GM12878 (cell line): ENCODE measurements around the gene RHEBL1. TPM values are rescaled to one million over a fixed set of nuclear protein-coding genes. Genes with fewer than 3 reads are reported as not detected.

Experiments
- ATAC-seq: fragments of 200-7000 bp; cut with Tn5 transposase; 3 replicates; pipeline ENCODE4 v1.9.1; 2020; ENCODE audit warnings: mild to moderate bottlenecking, moderate library complexity
- BruUV-seq: library from RNA; stranded (reverse); fragments of 400-500 nt; replicated peaks from 2 replicates; lab custom pipeline; 2021; lab: Mats Ljungman, UMichigan
- CTCF ChIA-PET: fragments of 300-600 bp; sonication (Branson Sonifier 250); formaldehyde crosslinking; extraction: SDS; loops from one replicate; lab custom pipeline; 2021; ENCODE audit warnings: inconsistent platforms; lab: Yijun Ruan, JAX
- POLR2A ChIA-PET: fragments of 350-600 bp; formaldehyde crosslinking; extraction: SDS; loops from one replicate; lab custom pipeline; 2021; ENCODE audit warnings: inconsistent platforms; lab: Charles Lee
- RAD21 ChIA-PET: fragments of 300-600 bp; sonication (Branson Sonifier 250); formaldehyde crosslinking; loops from one replicate; lab custom pipeline; 2023; ENCODE audit warnings: antibody characterized with exemption; ENCODE audit not compliant: unreplicated experiment; lab: Charles Lee
- SMC1A ChIA-PET: fragments of 300-600 bp; sonication (Branson Sonifier 250); formaldehyde crosslinking; loops from one replicate; lab custom pipeline; 2023; ENCODE audit not compliant: unreplicated experiment, uncharacterized antibody; lab: Charles Lee
- DNase-seq: peaks from one replicate; pipeline ENCODE4 v3.0.0-alpha.2; 2011; ENCODE audit warnings: low read depth, low spot score
- FAIRE-seq: peaks from 3 replicates; lab custom pipeline; 2011; peaks lifted over from hg19 to GRCh38; lab: Jason Lieb, UNC
- H2AFZ ChIP-seq: 2 replicates; pipeline ENCODE4 v1.6.0; 2011; ENCODE audit warnings: low read depth, low read length, control low read depth; ENCODE audit not compliant: control insufficient read depth
- H3K27ac ChIP-seq: 2 replicates; pipeline ENCODE4 v1.5.1; 2011; ENCODE audit warnings: control low read depth; ENCODE audit not compliant: control insufficient read depth, insufficient read depth
- H3K27me3 ChIP-seq, 2 experiments: replicated peaks in 1 of 2; 2 replicates each; pipeline versions ENCODE4 v1.6.0 to v1.6.1; 2011; ENCODE audit warnings: low read length in 1 of 2; ENCODE audit not compliant: control insufficient read depth in 2 of 2, insufficient read depth in 2 of 2
- H3K36me3 ChIP-seq, 2 experiments: 2 replicates each; pipeline ENCODE4 v1.5.1; 2011; ENCODE audit warnings: low read length in 1 of 2; ENCODE audit not compliant: control insufficient read depth in 2 of 2, insufficient read depth in 2 of 2
- H3K4me1 ChIP-seq: 2 replicates; pipeline ENCODE4 v1.6.1; 2011; ENCODE audit warnings: mild to moderate bottlenecking, low read length, moderate library complexity, mixed read lengths; ENCODE audit not compliant: control insufficient read depth, insufficient read depth
- H3K4me2 ChIP-seq: 2 replicates; pipeline ENCODE4 v1.6.0; 2011; ENCODE audit warnings: control low read depth; ENCODE audit not compliant: control insufficient read depth, insufficient read depth
- H3K4me3 ChIP-seq: fragments of 200-600 bp; sonication (generic); 2 replicates; pipeline ENCODE4 v1.5.1; 2016
- H3K79me2 ChIP-seq: 2 replicates; pipeline ENCODE4 v1.6.0; 2011; ENCODE audit warnings: low read length; ENCODE audit not compliant: control insufficient read depth, insufficient read depth
- H3K9ac ChIP-seq: 2 replicates; pipeline ENCODE4 v1.8.0; 2011; ENCODE audit warnings: low read length, control low read depth, mixed read lengths; ENCODE audit not compliant: control insufficient read depth, insufficient read depth
- H3K9me3 ChIP-seq: replicated peaks from 3 replicates; pipeline ENCODE4 v1.5.1; 2011; ENCODE audit warnings: mild to moderate bottlenecking, low read length; ENCODE audit not compliant: control insufficient read depth, insufficient read depth
- H4K20me1 ChIP-seq: 2 replicates; pipeline ENCODE4 v1.6.0; 2011; ENCODE audit not compliant: control insufficient read depth, insufficient read depth
- EGR1 ChIP-seq, 2 experiments: IDR thresholded peaks; 1 replicate in 1 of 2; 2 replicates in 1 of 2; pipeline ENCODE4 v1.6.1; 2011 to 2012; ENCODE audit warnings: low read depth in 2 of 2, low read length in 2 of 2, borderline replicate concordance in 1 of 2, mild to moderate bottlenecking in 1 of 2, moderate library complexity in 1 of 2
- HDAC2 ChIP-seq: fragments of 200-600 bp; sonication (generic); IDR thresholded peaks from 2 replicates; pipeline ENCODE4 v1.6.1; 2017
- JUND ChIP-seq: IDR thresholded peaks from 2 replicates; pipeline ENCODE4 v1.6.1; 2012; ENCODE audit warnings: low read depth, mild to moderate bottlenecking, low read length, improper control_type of control experiment, moderate library complexity
- NR2C1 ChIP-seq: fragments of 450-650 bp; IDR thresholded peaks from 2 replicates; pipeline ENCODE4 v1.6.1; 2017; ENCODE audit warnings: antibody characterized with exemption, mild to moderate bottlenecking, moderate library complexity
- POLR2A ChIP-seq: IDR thresholded peaks from 2 replicates; pipeline ENCODE4 v1.6.1; 2011; ENCODE audit warnings: low read depth, mild to moderate bottlenecking, low read length
- POLR2AphosphoS5 ChIP-seq: IDR thresholded peaks from 2 replicates; pipeline ENCODE4 v1.6.1; 2011; ENCODE audit warnings: mild to moderate bottlenecking, low read length, inconsistent platforms
- SREBF2 ChIP-seq: IDR thresholded peaks from 2 replicates; pipeline ENCODE4 v1.6.1; 2012; ENCODE audit warnings: mild to moderate bottlenecking, low read length
- WRNIP1 ChIP-seq: IDR thresholded peaks from 2 replicates; pipeline ENCODE4 v1.6.1; 2011; ENCODE audit warnings: low read depth, low read length, improper control_type of control experiment, borderline replicate concordance
- ZSCAN29 ChIP-seq: fragments of 450-650 bp; IDR thresholded peaks from 2 replicates; pipeline ENCODE4 v1.6.1; 2017; ENCODE audit warnings: mild to moderate bottlenecking, moderate library complexity
- WGBS: methylation state at CpG from one replicate; pipeline ENCODE4 v1.1.6; 2016; ENCODE audit warnings: low lambda C conversion rate; ENCODE audit not compliant: insufficient replicate concordance, insufficient coverage; ENCODE audit errors: missing lambda C conversion rate; 5-methylcytosine and 5-hydroxymethylcytosine counted together
- in situ Hi-C: fragments of 300-500 bp; cut with MboI; formaldehyde crosslinking; loops from 9 replicates; pipeline ENCODE4 v1.14.3; 2018; ENCODE audit warnings: mixed read lengths
- intact Hi-C: fragments of 100-400 bp; cut with micrococcal nuclease; formaldehyde crosslinking; loops from one replicate; pipeline ENCODE4 v1.14.2; 2022; ENCODE audit not compliant: unreplicated experiment
- polyA plus RNA-seq, 11 experiments: library from polyadenylated mRNA; depleted of rRNA in 4 of 11; unstranded in 6 of 11; stranded (reverse) in 5 of 11; fragments of >200 nt; fragmentation: Nextera tagmentation in 4 of 11; fragmentation: Illumina TruSeq in 1 of 11; extraction: Ambion mirVana in 4 of 11; extraction: Trizol in 1 of 11; gene quantifications; 1 replicate in 1 of 11; 2 replicates in 10 of 11; pipeline versions ENCODE4 v1.2.1 to v1.2.3, GENCODE V29; 2011 to 2016; ENCODE audit warnings: inconsistent platforms in 2 of 11, missing spikeins in 2 of 11, low read depth in 1 of 11
- total RNA-seq, 4 experiments: library from RNA; depleted of rRNA in 3 of 4; stranded (reverse); fragments of >200 nt in 3 of 4; fragmentation: Illumina TruSeq in 1 of 4; extraction: Trizol in 1 of 4; gene quantifications; 2 replicates each; pipeline versions ENCODE4 v1.2.1 to v1.2.3, GENCODE V29; 2013 to 2021
- TF ChIP-seq, protein P1 (sequence below): fragments of 150-350 bp; IDR thresholded peaks from 2 replicates; pipeline ENCODE4 v1.6.1; 2016; ENCODE audit warnings: low read depth, low read length
- TF ChIP-seq, protein P2 (sequence below): fragments of 150-350 bp; IDR thresholded peaks from 2 replicates; pipeline ENCODE4 v1.6.1; 2014; ENCODE audit warnings: mild to moderate bottlenecking, low read depth, low read length
- TF ChIP-seq, protein P3 (sequence below): fragments of 450-650 bp; IDR thresholded peaks from 2 replicates; pipeline ENCODE4 v1.6.1; 2018; ENCODE audit warnings: borderline replicate concordance, mild to moderate bottlenecking; ENCODE audit not compliant: partially characterized antibody
- TF ChIP-seq, protein P4 (sequence below): IDR thresholded peaks from 2 replicates; pipeline ENCODE4 v1.6.1; 2012; ENCODE audit warnings: low read depth, low read length, improper control_type of control experiment

The RHEBL1 gene
- total and polyA plus RNA-seq, 10 of the 15 experiments (the other 5 are each of a cell fraction or from before 2014, with no cell fraction given), result 5.9 to 18.7 (median 12.0) TPM

DNA sequence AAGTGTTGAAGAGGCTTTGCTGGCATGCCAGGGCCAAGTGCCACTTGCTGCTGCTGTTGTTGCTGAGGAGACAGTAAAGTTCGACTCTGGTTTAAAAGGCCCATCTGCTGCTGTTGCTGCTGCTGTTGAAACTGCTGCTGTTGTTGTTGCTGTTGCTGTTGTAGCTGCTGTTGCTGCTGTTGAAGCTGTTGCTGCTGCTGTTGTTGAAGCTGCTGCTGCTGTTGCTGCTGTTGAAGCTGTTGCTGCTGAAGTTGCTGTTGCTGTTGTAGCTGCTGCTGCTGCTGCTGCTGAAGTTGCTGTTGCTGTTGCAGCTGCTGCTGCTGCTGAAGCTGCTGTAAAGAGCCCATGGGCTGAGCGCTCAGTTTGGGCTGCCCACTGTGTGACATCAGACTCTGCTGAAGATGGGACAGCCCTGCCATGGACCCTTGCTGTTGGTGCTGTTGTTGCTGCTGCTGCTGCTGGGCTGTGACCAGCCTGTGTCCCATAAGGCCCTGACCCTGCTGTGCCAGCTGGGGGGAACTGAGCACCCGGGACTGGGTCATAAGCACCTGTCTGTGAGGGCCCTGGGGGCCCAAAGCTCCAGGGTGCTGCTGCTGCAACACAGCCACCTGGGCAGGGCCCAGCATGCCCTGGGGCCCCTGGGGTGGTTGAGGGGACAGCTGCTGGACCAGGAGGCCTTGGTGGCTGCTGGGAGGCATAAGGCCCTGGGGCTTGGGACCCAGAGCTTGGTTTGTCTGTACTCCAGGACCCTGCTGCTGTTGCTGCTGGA is 36.9 kb downstream of the RHEBL1 start:
- no TSS peak for BruUV-seq
- ATAC-seq (no peak), DNase-seq (no peak), FAIRE-seq (no peak)
- ChIA-PET SMC1A (no interaction called here), CTCF (interaction anchor here (0.6 kb wide), 2 partner anchors 66 to 208 kb away, joined by 3 read pairs; no protein-coding TSS in a partner anchor), POLR2A (interaction anchor here (0.5 to 1.1 kb wide), 3 partner anchors 13 to 25 kb away, joined by 3 read pairs; no protein-coding TSS in a partner anchor), RAD21 (no interaction called here)
- Histone ChIP-seq H3K4me2 (no peak overlapping the region), H3K4me1 (no peaks in the 10 kb centered on the region), H3K9me3 (no peaks in the 10 kb centered on the region), H2AFZ (no peak overlapping the region), H3K27ac (no peak overlapping the region), H3K79me2 (no peaks in the 10 kb centered on the region), H3K36me3 (peaks cover 31 to 42% of the 10 kb centered on the region in 2 experiments), H4K20me1 (no peaks in the 10 kb centered on the region), H3K27me3 (no peaks in the 10 kb centered on the region), H3K4me3 (no peak overlapping the region), H3K9ac (no peak overlapping the region)
- in situ Hi-C loops (no loop called here), intact Hi-C loops (no loop called here)
- WGBS, result 67% methylated on average over 3 of the region's 3 CpGs
- no peak for TF ChIP-seq ZSCAN29
- TF ChIP-seq, protein P1, sequence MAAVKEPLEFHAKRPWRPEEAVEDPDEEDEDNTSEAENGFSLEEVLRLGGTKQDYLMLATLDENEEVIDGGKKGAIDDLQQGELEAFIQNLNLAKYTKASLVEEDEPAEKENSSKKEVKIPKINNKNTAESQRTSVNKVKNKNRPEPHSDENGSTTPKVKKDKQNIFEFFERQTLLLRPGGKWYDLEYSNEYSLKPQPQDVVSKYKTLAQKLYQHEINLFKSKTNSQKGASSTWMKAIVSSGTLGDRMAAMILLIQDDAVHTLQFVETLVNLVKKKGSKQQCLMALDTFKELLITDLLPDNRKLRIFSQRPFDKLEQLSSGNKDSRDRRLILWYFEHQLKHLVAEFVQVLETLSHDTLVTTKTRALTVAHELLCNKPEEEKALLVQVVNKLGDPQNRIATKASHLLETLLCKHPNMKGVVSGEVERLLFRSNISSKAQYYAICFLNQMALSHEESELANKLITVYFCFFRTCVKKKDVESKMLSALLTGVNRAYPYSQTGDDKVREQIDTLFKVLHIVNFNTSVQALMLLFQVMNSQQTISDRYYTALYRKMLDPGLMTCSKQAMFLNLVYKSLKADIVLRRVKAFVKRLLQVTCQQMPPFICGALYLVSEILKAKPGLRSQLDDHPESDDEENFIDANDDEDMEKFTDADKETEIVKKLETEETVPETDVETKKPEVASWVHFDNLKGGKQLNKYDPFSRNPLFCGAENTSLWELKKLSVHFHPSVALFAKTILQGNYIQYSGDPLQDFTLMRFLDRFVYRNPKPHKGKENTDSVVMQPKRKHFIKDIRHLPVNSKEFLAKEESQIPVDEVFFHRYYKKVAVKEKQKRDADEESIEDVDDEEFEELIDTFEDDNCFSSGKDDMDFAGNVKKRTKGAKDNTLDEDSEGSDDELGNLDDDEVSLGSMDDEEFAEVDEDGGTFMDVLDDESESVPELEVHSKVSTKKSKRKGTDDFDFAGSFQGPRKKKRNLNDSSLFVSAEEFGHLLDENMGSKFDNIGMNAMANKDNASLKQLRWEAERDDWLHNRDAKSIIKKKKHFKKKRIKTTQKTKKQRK, result no peak
- TF ChIP-seq EGR1 (IDR thresholded peaks at IDR 0.05; ENCODE audit: borderline replicate concordance in 1 of 2, low read depth in 2 of 2, low read length in 2 of 2), result no peak
- TF ChIP-seq, protein P2, sequence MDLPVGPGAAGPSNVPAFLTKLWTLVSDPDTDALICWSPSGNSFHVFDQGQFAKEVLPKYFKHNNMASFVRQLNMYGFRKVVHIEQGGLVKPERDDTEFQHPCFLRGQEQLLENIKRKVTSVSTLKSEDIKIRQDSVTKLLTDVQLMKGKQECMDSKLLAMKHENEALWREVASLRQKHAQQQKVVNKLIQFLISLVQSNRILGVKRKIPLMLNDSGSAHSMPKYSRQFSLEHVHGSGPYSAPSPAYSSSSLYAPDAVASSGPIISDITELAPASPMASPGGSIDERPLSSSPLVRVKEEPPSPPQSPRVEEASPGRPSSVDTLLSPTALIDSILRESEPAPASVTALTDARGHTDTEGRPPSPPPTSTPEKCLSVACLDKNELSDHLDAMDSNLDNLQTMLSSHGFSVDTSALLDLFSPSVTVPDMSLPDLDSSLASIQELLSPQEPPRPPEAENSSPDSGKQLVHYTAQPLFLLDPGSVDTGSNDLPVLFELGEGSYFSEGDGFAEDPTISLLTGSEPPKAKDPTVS, result no peak
- TF ChIP-seq JUND, result no peak
- TF ChIP-seq, protein P3, sequence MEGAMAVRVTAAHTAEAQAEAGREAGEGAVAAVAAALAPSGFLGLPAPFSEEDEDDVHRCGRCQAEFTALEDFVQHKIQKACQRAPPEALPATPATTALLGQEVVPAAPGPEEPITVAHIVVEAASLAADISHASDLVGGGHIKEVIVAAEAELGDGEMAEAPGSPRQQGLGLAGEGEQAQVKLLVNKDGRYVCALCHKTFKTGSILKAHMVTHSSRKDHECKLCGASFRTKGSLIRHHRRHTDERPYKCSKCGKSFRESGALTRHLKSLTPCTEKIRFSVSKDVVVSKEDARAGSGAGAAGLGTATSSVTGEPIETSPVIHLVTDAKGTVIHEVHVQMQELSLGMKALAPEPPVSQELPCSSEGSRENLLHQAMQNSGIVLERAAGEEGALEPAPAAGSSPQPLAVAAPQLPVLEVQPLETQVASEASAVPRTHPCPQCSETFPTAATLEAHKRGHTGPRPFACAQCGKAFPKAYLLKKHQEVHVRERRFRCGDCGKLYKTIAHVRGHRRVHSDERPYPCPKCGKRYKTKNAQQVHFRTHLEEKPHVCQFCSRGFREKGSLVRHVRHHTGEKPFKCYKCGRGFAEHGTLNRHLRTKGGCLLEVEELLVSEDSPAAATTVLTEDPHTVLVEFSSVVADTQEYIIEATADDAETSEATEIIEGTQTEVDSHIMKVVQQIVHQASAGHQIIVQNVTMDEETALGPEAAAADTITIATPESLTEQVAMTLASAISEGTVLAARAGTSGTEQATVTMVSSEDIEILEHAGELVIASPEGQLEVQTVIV, result no peak
- TF ChIP-seq, protein P4, sequence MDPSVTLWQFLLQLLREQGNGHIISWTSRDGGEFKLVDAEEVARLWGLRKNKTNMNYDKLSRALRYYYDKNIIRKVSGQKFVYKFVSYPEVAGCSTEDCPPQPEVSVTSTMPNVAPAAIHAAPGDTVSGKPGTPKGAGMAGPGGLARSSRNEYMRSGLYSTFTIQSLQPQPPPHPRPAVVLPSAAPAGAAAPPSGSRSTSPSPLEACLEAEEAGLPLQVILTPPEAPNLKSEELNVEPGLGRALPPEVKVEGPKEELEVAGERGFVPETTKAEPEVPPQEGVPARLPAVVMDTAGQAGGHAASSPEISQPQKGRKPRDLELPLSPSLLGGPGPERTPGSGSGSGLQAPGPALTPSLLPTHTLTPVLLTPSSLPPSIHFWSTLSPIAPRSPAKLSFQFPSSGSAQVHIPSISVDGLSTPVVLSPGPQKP, result no peak
- 0 out of 2 replicates have a peak, but pooled peaks have one; percentile 17 for TF ChIP-seq POLR2AphosphoS5
- TF ChIP-seq POLR2A, result peak; percentile 40
- TF ChIP-seq HDAC2, result no peak
- TF ChIP-seq SREBF2, result no peak
- no peak for TF ChIP-seq WRNIP1
- TF ChIP-seq NR2C1, result no peak
